K562 (cell line): ENCODE data around the gene RAB43.

ENCODE experiments used
- ERF ChIP-seq: fragments of 450-650 bp; formaldehyde crosslinking; IDR thresholded peaks from 2 replicates; pipeline ENCODE4 v1.4.0; 2020; ENCODE audit warnings: mild to moderate bottlenecking, mixed read lengths
- POLR2A ChIP-seq: fragments of 450-650 bp; conservative IDR thresholded peaks from 2 replicates; pipeline ENCODE4 v1.6.1; 2016

DNA sequence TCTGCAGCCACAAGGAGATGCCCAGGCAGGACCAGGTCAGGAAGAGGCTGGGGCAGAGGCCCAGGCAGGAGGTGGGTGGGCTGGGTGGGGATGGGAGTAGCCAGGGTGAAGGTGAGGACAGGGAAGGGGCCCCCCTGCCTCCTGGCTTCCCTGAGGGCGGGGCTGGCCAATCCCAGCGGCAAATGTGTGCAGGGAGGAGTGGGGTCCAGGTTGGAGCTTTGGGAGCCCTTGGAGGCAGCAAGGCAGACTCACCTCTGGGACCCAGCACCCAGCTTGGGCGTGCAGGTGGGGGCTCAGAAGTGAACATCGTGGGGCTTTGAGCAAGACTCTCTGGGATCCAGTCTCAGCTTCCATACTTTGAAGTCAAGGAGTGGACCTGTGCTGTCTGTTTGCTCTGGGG lies 35.8 kb downstream of the RAB43 start:
- TF ChIP-seq ERF (CRISPR knock-in tag), result no peak
- TF ChIP-seq POLR2A, result no peak
